Heart left ventricle (tissue), 13 donors: Measurements from ENCODE around the gene MGA.

Source experiments
- CTCF ChIP-seq, 12 donors: fragments of 200-600 bp; sonication (generic) in 4 of 12; IDR thresholded peaks; one replicate each; pipeline versions ENCODE4 v1.5.0 to v1.8.0; 2018 to 2022; ENCODE audit warnings: antibody characterized with exemption in 12 of 12, mild to moderate bottlenecking in 5 of 12
- POLR2A ChIP-seq, 2 donors: fragments of 450-650 bp; IDR thresholded peaks; one replicate each; pipeline ENCODE4 v1.6.1; 2017; ENCODE audit warnings: antibody characterized with exemption in 2 of 2, mild to moderate bottlenecking in 2 of 2, moderate library complexity in 2 of 2
- donor health status: ischemic (EF 13 %, LVEDD 7.1; RV severe dilation, severe dysfunction).
- donor health status: DM: no; HTN: yes; CAD: no.
- donor health status: DM: no; HTN: no; CAD: no.
- donor health status: ischemic (EF 25% LVEDD 6.9; RV normal size, moderate dysfunction).
- donor health status: ischemic (EF 25% LVEDD 5.7; RV mildly dilated, moderate dysfunction).
- donor health status: ischemic (EF 35%, LVEDD 5.7; RV mildly dilated, moderate dysfunction).
- donor health status: nonischemic (EF 11% LVEDD 7.7; RV severe dilation, severe dysfunction).
- donor health status: DM: yes; HTN: yes; CAD: no.
- donor health status: PGD.
- donor health status: ischemic (EF 29% LVEDD 5.4; RV normal size, mild dysfunction).
- donor health status: nonischemic (EF 23%, LVEDD 6.1; RV moderate dilation, normal function).

- TF ChIP-seq CTCF (IDR thresholded peaks at IDR 0.05) (no peak), POLR2A (IDR thresholded peaks at IDR 0.05) (no peak)
Measured at GRCh38 chr15:41773729-41774061, 113.5 kb downstream of the MGA start.
